Muscle layer of colon (tissue), 2 donors: ENCODE data around the gene ENTPD5.
A peak's percentile ranks its signal among the peaks of the same experiment; 100 is the strongest.

ENCODE experiments used
- H3K27ac ChIP-seq: one replicate; pipeline ENCODE4 v1.7.0; 2013; ENCODE audit warnings: low read depth, mild to moderate bottlenecking, low read length, moderate library complexity
- H3K27me3 ChIP-seq, 2 donors: one replicate each; pipeline ENCODE4 v1.7.0; 2013; ENCODE audit warnings: low read length in 2 of 2, mild to moderate bottlenecking in 2 of 2; ENCODE audit not compliant: insufficient read depth in 2 of 2, control insufficient read depth in 1 of 2
- H3K36me3 ChIP-seq: one replicate; pipeline ENCODE4 v1.7.0; 2013; ENCODE audit warnings: mild to moderate bottlenecking, low read length; ENCODE audit not compliant: insufficient read depth
- H3K4me1 ChIP-seq: one replicate; pipeline ENCODE4 v1.7.0; 2013; ENCODE audit warnings: mild to moderate bottlenecking, low read length; ENCODE audit not compliant: insufficient read depth
- H3K4me3 ChIP-seq, 2 donors: one replicate each; pipeline ENCODE4 v1.7.0; 2013; ENCODE audit warnings: low read length in 2 of 2, low read depth in 1 of 2, mild to moderate bottlenecking in 1 of 2, moderate library complexity in 1 of 2
- H3K9ac ChIP-seq: one replicate; pipeline ENCODE4 v1.7.0; 2013; ENCODE audit warnings: low read length
- H3K9me3 ChIP-seq: one replicate; pipeline ENCODE4 v1.7.0; 2013; ENCODE audit warnings: mild to moderate bottlenecking, low read length
- donor health status: abdominal sarcoma.
- donor health status: Adenocarcinoma of cecum.

ENTPD5 gene

GRCh38 chr14:73965216-73965615 is 53.9 kb downstream of the ENTPD5 start:
- peaks cover 42% of the 10 kb centered on the region for H3K36me3 ChIP-seq
- H3K4me1 ChIP-seq: no peaks in the 10 kb centered on the region
- H3K9me3 ChIP-seq: no peaks in the 10 kb centered on the region
- no peak overlapping the region for H3K27ac ChIP-seq
- H3K27me3 ChIP-seq: no peaks in the 10 kb centered on the region
- H3K9ac ChIP-seq: no peak overlapping the region
- no peak overlapping the region for H3K4me3 ChIP-seq

- H3K27ac ChIP-seq: no peak overlapping the region
- no peaks in the 10 kb centered on the region for H3K4me1 ChIP-seq
- H3K4me3 ChIP-seq: no peak overlapping the region
- H3K36me3 ChIP-seq: peaks cover 59% of the 10 kb centered on the region
- H3K27me3 ChIP-seq: no peaks in the 10 kb centered on the region
- no peaks in the 10 kb centered on the region for H3K9me3 ChIP-seq
- H3K9ac ChIP-seq: no peak overlapping the region
These were observed 57.9 kb downstream of the ENTPD5 start for GRCh38 chr14:73961192-73961591.

- Histone ChIP-seq H3K9ac (no peak overlapping the region), H3K9me3 (no peaks in the 10 kb centered on the region)
These were observed 60.5 kb downstream of the ENTPD5 start for GRCh38 chr14:73958591-73958990.

GRCh38 chr14:73955674-73956073 is 63.4 kb downstream of the ENTPD5 start:
- no peak overlapping the region for H3K4me3 ChIP-seq
- H3K9me3 ChIP-seq: no peaks in the 10 kb centered on the region
- H3K27me3 ChIP-seq: no peaks in the 10 kb centered on the region
- H3K36me3 ChIP-seq: peaks cover 54% of the 10 kb centered on the region
- H3K27ac ChIP-seq: no peak overlapping the region
- H3K4me1 ChIP-seq: peaks cover 7% of the 10 kb centered on the region
- H3K9ac ChIP-seq: no peak overlapping the region

More at GRCh38 chr14:73958591-73958990, 60.5 kb downstream of the ENTPD5 start:
- no peak overlapping the region for H3K4me3 ChIP-seq
- peaks cover 65% of the 10 kb centered on the region for H3K36me3 ChIP-seq
- no peak overlapping the region for H3K27ac ChIP-seq
- no peaks in the 10 kb centered on the region for H3K27me3 ChIP-seq
- no peaks in the 10 kb centered on the region for H3K4me1 ChIP-seq

GRCh38 chr14:73953731-73954130 is 65.4 kb downstream of the ENTPD5 start:
- H3K36me3 ChIP-seq: peaks cover 35% of the 10 kb centered on the region
- no peaks in the 10 kb centered on the region for H3K9me3 ChIP-seq
- no peak overlapping the region for H3K27ac ChIP-seq
- peaks cover 8% of the 10 kb centered on the region for H3K4me1 ChIP-seq
- H3K9ac ChIP-seq: no peak overlapping the region
- H3K27me3 ChIP-seq: no peaks in the 10 kb centered on the region
- H3K4me3 ChIP-seq: no peak overlapping the region

- Histone ChIP-seq H3K9me3 (no peaks in the 10 kb centered on the region), H3K4me1 (peaks cover 8% of the 10 kb centered on the region), H3K27me3 (no peaks in the 10 kb centered on the region), H3K27ac (peak within 1 kb of the TSS; percentile 78), H3K9ac (peak within 1 kb of the TSS; percentile 66), H3K4me3 (peak within 1 kb of the TSS; percentile 54 to 89), H3K36me3 (peaks cover 19% of the 10 kb centered on the region)
These were observed 69.0 kb downstream of the ENTPD5 start, which contains the start of the genes COQ6 and FAM161B for GRCh38 chr14:73949752-73950734. Gene COQ6, plus strand, starts transcription at chr14:73950302. Its CDS starts 31 bp downstream, at chr14:73950333. Gene FAM161B, minus strand, starts transcription at chr14:73950094. Its CDS starts 68 bp downstream, at chr14:73950026.

- H3K27ac ChIP-seq: no peak overlapping the region
- no peak overlapping the region for H3K4me3 ChIP-seq
- peaks cover 25% of the 10 kb centered on the region for H3K36me3 ChIP-seq
- H3K4me1 ChIP-seq: peaks cover 7% of the 10 kb centered on the region
- H3K27me3 ChIP-seq: no peaks in the 10 kb centered on the region
- no peaks in the 10 kb centered on the region for H3K9me3 ChIP-seq
- H3K9ac ChIP-seq: no peak overlapping the region
These were observed 73.9 kb downstream of the ENTPD5 start for GRCh38 chr14:73945159-73945670.

GRCh38 chr14:73944432-73945158 is 74.5 kb downstream of the ENTPD5 start:
- H3K36me3 ChIP-seq: peaks cover 31% of the 10 kb centered on the region
- no peak overlapping the region for H3K9ac ChIP-seq
- no peaks in the 10 kb centered on the region for H3K9me3 ChIP-seq
- no peak overlapping the region for H3K27ac ChIP-seq
- peaks cover 7% of the 10 kb centered on the region for H3K4me1 ChIP-seq
- H3K4me3 ChIP-seq: no peak overlapping the region
- H3K27me3 ChIP-seq: no peaks in the 10 kb centered on the region

GRCh38 chr14:73943083-73943482 is 76.0 kb downstream of the ENTPD5 start:
- H3K4me3 ChIP-seq: no peak overlapping the region
- H3K36me3 ChIP-seq: peaks cover 37% of the 10 kb centered on the region
- H3K9ac ChIP-seq: no peak overlapping the region
- no peaks in the 10 kb centered on the region for H3K27me3 ChIP-seq
- H3K4me1 ChIP-seq: peaks cover 7% of the 10 kb centered on the region
- no peaks in the 10 kb centered on the region for H3K9me3 ChIP-seq
- H3K27ac ChIP-seq: no peak overlapping the region

- Histone ChIP-seq H3K4me1 (peaks cover 7% of the 10 kb centered on the region), H3K9me3 (no peaks in the 10 kb centered on the region), H3K4me3 (no peak overlapping the region), H3K27ac (no peak overlapping the region), H3K27me3 (no peaks in the 10 kb centered on the region), H3K36me3 (peaks cover 46% of the 10 kb centered on the region), H3K9ac (no peak overlapping the region)
These were observed 76.9 kb downstream of the ENTPD5 start for GRCh38 chr14:73942180-73942579.

- Histone ChIP-seq H3K27ac (no peak overlapping the region), H3K9me3 (no peaks in the 10 kb centered on the region), H3K4me3 (no peak overlapping the region), H3K9ac (no peak overlapping the region), H3K36me3 (peaks cover 66% of the 10 kb centered on the region), H3K4me1 (no peaks in the 10 kb centered on the region), H3K27me3 (no peaks in the 10 kb centered on the region)
These were observed 82.1 kb downstream of the ENTPD5 start for GRCh38 chr14:73937012-73937411.
